HEK293 (cell line): ENCODE results near the gene TJP3.
A peak's percentile ranks its signal among the peaks of the same experiment; 100 is the strongest.

Experiments
- CTCF ChIA-PET: fragments of 350-600 bp; formaldehyde crosslinking; extraction: SDS; loops from one replicate; lab custom pipeline; 2021; ENCODE audit warnings: antibody characterized with exemption; lab: Yijun Ruan, JAX
- POLR2A ChIA-PET: fragments of 300-600 bp; formaldehyde crosslinking; extraction: SDS; loops from one replicate; lab custom pipeline; 2020; ENCODE audit warnings: antibody characterized with exemption, inconsistent platforms; lab: Yijun Ruan, JAX
- H3K27ac ChIP-seq: fragments of 200-500 bp; sonication (Bioruptor generic); 2 replicates; pipeline ENCODE4 v1.5.1; 2014; ENCODE audit warnings: low read depth, low read length, control low read depth, inconsistent platforms; ENCODE audit errors: extremely low read depth
- H3K36me3 ChIP-seq, 2 experiments: fragments of 200-500 bp in 1 of 2; sonication (Bioruptor generic) in 1 of 2; 1 replicate in 1 of 2; 2 replicates in 1 of 2; pipeline ENCODE4 v1.5.1; 2014 to 2017; ENCODE audit warnings: inconsistent platforms in 2 of 2, low read length in 2 of 2; ENCODE audit not compliant: control insufficient read depth in 2 of 2, insufficient read depth in 1 of 2
- H3K4me1 ChIP-seq: fragments of 200-500 bp; sonication (Bioruptor generic); 2 replicates; pipeline ENCODE4 v1.5.1; 2014; ENCODE audit warnings: mild to moderate bottlenecking, low read length, inconsistent platforms; ENCODE audit not compliant: control insufficient read depth, insufficient read depth
- H3K4me3 ChIP-seq: 2 replicates; pipeline ENCODE4 v1.5.1; 2011; ENCODE audit warnings: low read depth, mild to moderate bottlenecking, control low read depth, low read length, moderate library complexity
- H3K9me3 ChIP-seq: fragments of 200-500 bp; sonication (Bioruptor generic); 2 replicates; pipeline ENCODE4 v1.5.1; 2014; ENCODE audit warnings: low read depth, low read length, inconsistent platforms; ENCODE audit not compliant: control insufficient read depth, insufficient read depth
- BCL11B ChIP-seq: fragments of 450-650 bp; formaldehyde crosslinking; IDR thresholded peaks from 2 replicates; pipeline ENCODE4 v1.5.1; 2016; ENCODE audit warnings: low read depth, missing biosample characterization, missing genetic modification characterization
- HOXD13 ChIP-seq: sonication (generic); formaldehyde crosslinking; IDR thresholded peaks from 2 replicates; pipeline ENCODE4 v1.8.0; 2022; ENCODE audit warnings: missing genetic modification reagents, borderline replicate concordance
- KLF9 ChIP-seq: fragments of 450-650 bp; formaldehyde crosslinking; IDR thresholded peaks from 2 replicates; pipeline ENCODE4 v1.5.1; 2016; ENCODE audit warnings: missing biosample characterization, missing genetic modification characterization, low read depth
- ZBTB7A ChIP-seq: fragments of 450-650 bp; formaldehyde crosslinking; IDR thresholded peaks from 2 replicates; pipeline ENCODE4 v1.5.1; 2016; ENCODE audit warnings: low read depth, missing biosample characterization, missing genetic modification characterization
- ZFHX2 ChIP-seq: fragments of 450-650 bp; formaldehyde crosslinking; conservative IDR thresholded peaks from 2 replicates; pipeline ENCODE4 v1.5.1; 2016; ENCODE audit warnings: missing biosample characterization, missing genetic modification characterization
- ZIC2 ChIP-seq: fragments of 450-650 bp; formaldehyde crosslinking; IDR thresholded peaks from 2 replicates; pipeline ENCODE4 v1.5.1; 2016; ENCODE audit warnings: missing biosample characterization, missing genetic modification characterization
- ZNF146 ChIP-seq: fragments of 450-650 bp; formaldehyde crosslinking; IDR thresholded peaks from 2 replicates; pipeline ENCODE4 v1.5.1; 2016; ENCODE audit warnings: missing biosample characterization, missing genetic modification characterization
- ZNF169 ChIP-seq: fragments of 450-650 bp; formaldehyde crosslinking; IDR thresholded peaks from 2 replicates; pipeline ENCODE4 v1.5.1; 2016; ENCODE audit warnings: missing biosample characterization, missing genetic modification characterization
- ZNF324 ChIP-seq: fragments of 450-650 bp; formaldehyde crosslinking; IDR thresholded peaks from 2 replicates; pipeline ENCODE4 v1.5.1; 2016; ENCODE audit warnings: missing biosample characterization, missing genetic modification characterization
- ZNF473 ChIP-seq: fragments of 450-650 bp; formaldehyde crosslinking; IDR thresholded peaks from 2 replicates; pipeline ENCODE4 v1.5.1; 2017; ENCODE audit warnings: missing biosample characterization, missing genetic modification characterization
- ZNF610 ChIP-seq: fragments of 450-650 bp; formaldehyde crosslinking; IDR thresholded peaks from 2 replicates; pipeline ENCODE4 v1.5.1; 2016; ENCODE audit warnings: missing biosample characterization, missing genetic modification characterization, borderline replicate concordance
- TF ChIP-seq, protein P1 (sequence below): fragments of 450-650 bp; formaldehyde crosslinking; IDR thresholded peaks from 2 replicates; pipeline ENCODE4 v1.5.1; 2016; ENCODE audit warnings: missing biosample characterization, missing genetic modification characterization, low read depth
- TF ChIP-seq, protein P2 (sequence below): fragments of 450-650 bp; formaldehyde crosslinking; IDR thresholded peaks from 2 replicates; pipeline ENCODE4 v1.5.1; 2016; ENCODE audit warnings: missing biosample characterization, missing genetic modification characterization
- TF ChIP-seq, protein P3 (sequence below): fragments of 450-650 bp; formaldehyde crosslinking; IDR thresholded peaks from 2 replicates; pipeline ENCODE4 v1.5.1; 2016; ENCODE audit warnings: missing biosample characterization, missing genetic modification characterization
- TF ChIP-seq, protein P4 (sequence below): fragments of 450-650 bp; formaldehyde crosslinking; IDR thresholded peaks from 2 replicates; pipeline ENCODE4 v1.5.1; 2016; ENCODE audit warnings: missing biosample characterization, missing genetic modification characterization
- TF ChIP-seq, protein P5 (sequence below): IDR thresholded peaks from 2 replicates; pipeline ENCODE4 v1.6.1; 2011; ENCODE audit warnings: mild to moderate bottlenecking, low read depth, low read length, borderline replicate concordance
- TF ChIP-seq, protein P6 (sequence below): fragments of 450-650 bp; formaldehyde crosslinking; IDR thresholded peaks from 2 replicates; pipeline ENCODE4 v1.5.1; 2016; ENCODE audit warnings: missing biosample characterization, missing genetic modification characterization, borderline replicate concordance
- TF ChIP-seq, protein P7 (sequence below): fragments of 450-650 bp; formaldehyde crosslinking; IDR thresholded peaks from 2 replicates; pipeline ENCODE4 v1.5.1; 2016; ENCODE audit warnings: missing biosample characterization, missing genetic modification characterization

TJP3 gene

DNA sequence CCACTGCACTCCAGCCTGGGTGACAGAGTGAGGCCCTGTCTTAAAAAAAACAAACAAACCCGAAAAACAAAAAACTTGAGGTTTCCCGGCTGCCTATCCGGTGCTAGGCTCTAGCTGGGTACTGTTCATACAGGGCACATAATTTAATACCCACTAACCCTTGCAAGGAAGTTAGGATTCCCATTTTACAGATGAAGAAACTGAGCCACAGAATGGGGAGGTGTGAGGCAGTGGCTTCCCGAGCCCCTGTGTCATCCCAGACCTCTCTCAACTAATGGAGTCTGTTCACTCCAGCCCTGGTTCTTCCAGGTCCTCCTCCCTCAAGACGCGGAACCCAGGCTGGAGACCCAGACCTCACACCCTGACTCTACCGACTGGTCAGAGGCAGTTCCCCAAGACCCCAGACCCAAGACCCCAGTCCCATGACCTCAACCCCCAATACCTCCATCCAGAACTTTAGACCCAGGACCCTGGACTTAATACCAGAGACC, 52.7 kb downstream of the TJP3 start:
- H3K9me3 ChIP-seq, result no peaks in the 10 kb centered on the region
- peak overlapping the region; percentile 56; the same call in 1 of the 2 replicates for H3K27ac ChIP-seq
- POLR2A ChIA-PET, result interaction anchor here (0.6 to 2.4 kb wide), 7 partner anchors 16 to 227 kb away, joined by 3 to 10 read pairs (median 5); no protein-coding TSS in a partner anchor
- no peaks in the 10 kb centered on the region; the same call in 1 of the 2 replicates for H3K4me1 ChIP-seq
- CTCF ChIA-PET, result no interaction called here
- peak overlapping the region; percentile 96 for H3K4me3 ChIP-seq
- H3K36me3 ChIP-seq, result peaks cover 7 to 21% of the 10 kb centered on the region in 2 experiments; a peak in 2 of 3 replicates
- TF ChIP-seq, protein P1, sequence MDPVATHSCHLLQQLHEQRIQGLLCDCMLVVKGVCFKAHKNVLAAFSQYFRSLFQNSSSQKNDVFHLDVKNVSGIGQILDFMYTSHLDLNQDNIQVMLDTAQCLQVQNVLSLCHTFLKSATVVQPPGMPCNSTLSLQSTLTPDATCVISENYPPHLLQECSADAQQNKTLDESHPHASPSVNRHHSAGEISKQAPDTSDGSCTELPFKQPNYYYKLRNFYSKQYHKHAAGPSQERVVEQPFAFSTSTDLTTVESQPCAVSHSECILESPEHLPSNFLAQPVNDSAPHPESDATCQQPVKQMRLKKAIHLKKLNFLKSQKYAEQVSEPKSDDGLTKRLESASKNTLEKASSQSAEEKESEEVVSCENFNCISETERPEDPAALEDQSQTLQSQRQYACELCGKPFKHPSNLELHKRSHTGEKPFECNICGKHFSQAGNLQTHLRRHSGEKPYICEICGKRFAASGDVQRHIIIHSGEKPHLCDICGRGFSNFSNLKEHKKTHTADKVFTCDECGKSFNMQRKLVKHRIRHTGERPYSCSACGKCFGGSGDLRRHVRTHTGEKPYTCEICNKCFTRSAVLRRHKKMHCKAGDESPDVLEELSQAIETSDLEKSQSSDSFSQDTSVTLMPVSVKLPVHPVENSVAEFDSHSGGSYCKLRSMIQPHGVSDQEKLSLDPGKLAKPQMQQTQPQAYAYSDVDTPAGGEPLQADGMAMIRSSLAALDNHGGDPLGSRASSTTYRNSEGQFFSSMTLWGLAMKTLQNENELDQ, result no peak
- TF ChIP-seq HOXD13 (CRISPR knock-in tag) (no peak), BCL11B (tag by site-specific recombination) (0 out of 2 replicates have a peak, but pooled peaks have one; percentile 57), ZNF610 (tag by site-specific recombination) (no peak), ZIC2 (tag by site-specific recombination) (no peak), ZFHX2 (tag by site-specific recombination) (no peak), ZBTB7A (tag by site-specific recombination) (peak; percentile 9; the same call in 1 of the 2 replicates), ZNF169 (tag by site-specific recombination) (no peak), ZNF146 (tag by site-specific recombination) (no peak), ZNF324 (tag by site-specific recombination) (no peak), KLF9 (no peak), ZNF473 (tag by site-specific recombination) (no peak)
- TF ChIP-seq, protein P2, sequence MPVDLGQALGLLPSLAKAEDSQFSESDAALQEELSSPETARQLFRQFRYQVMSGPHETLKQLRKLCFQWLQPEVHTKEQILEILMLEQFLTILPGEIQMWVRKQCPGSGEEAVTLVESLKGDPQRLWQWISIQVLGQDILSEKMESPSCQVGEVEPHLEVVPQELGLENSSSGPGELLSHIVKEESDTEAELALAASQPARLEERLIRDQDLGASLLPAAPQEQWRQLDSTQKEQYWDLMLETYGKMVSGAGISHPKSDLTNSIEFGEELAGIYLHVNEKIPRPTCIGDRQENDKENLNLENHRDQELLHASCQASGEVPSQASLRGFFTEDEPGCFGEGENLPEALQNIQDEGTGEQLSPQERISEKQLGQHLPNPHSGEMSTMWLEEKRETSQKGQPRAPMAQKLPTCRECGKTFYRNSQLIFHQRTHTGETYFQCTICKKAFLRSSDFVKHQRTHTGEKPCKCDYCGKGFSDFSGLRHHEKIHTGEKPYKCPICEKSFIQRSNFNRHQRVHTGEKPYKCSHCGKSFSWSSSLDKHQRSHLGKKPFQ (tag by site-specific recombination), result no peak
- TF ChIP-seq, protein P3, sequence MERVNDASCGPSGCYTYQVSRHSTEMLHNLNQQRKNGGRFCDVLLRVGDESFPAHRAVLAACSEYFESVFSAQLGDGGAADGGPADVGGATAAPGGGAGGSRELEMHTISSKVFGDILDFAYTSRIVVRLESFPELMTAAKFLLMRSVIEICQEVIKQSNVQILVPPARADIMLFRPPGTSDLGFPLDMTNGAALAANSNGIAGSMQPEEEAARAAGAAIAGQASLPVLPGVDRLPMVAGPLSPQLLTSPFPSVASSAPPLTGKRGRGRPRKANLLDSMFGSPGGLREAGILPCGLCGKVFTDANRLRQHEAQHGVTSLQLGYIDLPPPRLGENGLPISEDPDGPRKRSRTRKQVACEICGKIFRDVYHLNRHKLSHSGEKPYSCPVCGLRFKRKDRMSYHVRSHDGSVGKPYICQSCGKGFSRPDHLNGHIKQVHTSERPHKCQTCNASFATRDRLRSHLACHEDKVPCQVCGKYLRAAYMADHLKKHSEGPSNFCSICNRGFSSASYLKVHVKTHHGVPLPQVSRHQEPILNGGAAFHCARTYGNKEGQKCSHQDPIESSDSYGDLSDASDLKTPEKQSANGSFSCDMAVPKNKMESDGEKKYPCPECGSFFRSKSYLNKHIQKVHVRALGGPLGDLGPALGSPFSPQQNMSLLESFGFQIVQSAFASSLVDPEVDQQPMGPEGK, result no peak
- TF ChIP-seq, protein P4, sequence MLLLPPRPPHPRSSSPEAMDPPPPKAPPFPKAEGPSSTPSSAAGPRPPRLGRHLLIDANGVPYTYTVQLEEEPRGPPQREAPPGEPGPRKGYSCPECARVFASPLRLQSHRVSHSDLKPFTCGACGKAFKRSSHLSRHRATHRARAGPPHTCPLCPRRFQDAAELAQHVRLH (tag by site-specific recombination), result 0 out of 2 replicates have a peak, but pooled peaks have one; percentile 32
- TF ChIP-seq, protein P5, sequence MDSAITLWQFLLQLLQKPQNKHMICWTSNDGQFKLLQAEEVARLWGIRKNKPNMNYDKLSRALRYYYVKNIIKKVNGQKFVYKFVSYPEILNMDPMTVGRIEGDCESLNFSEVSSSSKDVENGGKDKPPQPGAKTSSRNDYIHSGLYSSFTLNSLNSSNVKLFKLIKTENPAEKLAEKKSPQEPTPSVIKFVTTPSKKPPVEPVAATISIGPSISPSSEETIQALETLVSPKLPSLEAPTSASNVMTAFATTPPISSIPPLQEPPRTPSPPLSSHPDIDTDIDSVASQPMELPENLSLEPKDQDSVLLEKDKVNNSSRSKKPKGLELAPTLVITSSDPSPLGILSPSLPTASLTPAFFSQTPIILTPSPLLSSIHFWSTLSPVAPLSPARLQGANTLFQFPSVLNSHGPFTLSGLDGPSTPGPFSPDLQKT, result no peak
- TF ChIP-seq, protein P6, sequence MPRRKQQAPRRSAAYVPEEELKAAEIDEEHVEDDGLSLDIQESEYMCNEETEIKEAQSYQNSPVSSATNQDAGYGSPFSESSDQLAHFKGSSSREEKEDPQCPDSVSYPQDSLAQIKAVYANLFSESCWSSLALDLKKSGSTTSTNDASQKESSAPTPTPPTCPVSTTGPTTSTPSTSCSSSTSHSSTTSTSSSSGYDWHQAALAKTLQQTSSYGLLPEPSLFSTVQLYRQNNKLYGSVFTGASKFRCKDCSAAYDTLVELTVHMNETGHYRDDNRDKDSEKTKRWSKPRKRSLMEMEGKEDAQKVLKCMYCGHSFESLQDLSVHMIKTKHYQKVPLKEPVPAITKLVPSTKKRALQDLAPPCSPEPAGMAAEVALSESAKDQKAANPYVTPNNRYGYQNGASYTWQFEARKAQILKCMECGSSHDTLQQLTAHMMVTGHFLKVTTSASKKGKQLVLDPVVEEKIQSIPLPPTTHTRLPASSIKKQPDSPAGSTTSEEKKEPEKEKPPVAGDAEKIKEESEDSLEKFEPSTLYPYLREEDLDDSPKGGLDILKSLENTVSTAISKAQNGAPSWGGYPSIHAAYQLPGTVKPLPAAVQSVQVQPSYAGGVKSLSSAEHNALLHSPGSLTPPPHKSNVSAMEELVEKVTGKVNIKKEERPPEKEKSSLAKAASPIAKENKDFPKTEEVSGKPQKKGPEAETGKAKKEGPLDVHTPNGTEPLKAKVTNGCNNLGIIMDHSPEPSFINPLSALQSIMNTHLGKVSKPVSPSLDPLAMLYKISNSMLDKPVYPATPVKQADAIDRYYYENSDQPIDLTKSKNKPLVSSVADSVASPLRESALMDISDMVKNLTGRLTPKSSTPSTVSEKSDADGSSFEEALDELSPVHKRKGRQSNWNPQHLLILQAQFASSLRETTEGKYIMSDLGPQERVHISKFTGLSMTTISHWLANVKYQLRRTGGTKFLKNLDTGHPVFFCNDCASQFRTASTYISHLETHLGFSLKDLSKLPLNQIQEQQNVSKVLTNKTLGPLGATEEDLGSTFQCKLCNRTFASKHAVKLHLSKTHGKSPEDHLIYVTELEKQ (tag by site-specific recombination), result no peak
- TF ChIP-seq, protein P7, sequence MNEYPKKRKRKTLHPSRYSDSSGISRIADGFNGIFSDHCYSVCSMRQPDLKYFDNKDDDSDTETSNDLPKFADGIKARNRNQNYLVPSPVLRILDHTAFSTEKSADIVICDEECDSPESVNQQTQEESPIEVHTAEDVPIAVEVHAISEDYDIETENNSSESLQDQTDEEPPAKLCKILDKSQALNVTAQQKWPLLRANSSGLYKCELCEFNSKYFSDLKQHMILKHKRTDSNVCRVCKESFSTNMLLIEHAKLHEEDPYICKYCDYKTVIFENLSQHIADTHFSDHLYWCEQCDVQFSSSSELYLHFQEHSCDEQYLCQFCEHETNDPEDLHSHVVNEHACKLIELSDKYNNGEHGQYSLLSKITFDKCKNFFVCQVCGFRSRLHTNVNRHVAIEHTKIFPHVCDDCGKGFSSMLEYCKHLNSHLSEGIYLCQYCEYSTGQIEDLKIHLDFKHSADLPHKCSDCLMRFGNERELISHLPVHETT (tag by site-specific recombination), result 0 out of 2 replicates have a peak, but pooled peaks have one; percentile 26
